Neuron (in vitro differentiated cells): Measurements from ENCODE around the gene NPIPA1.
"Not testable (repeated sequence)": the region's sequence is repeated elsewhere in the genome, so short reads cannot be mapped to it uniquely, and the experiment has no call there.

Source experiments
- H2AFZ ChIP-seq: one replicate; pipeline ENCODE4 v1.6.1; 2013; ENCODE audit warnings: low read depth, mild to moderate bottlenecking, inconsistent platforms, low read length, moderate library complexity
- H3K27me3 ChIP-seq: one replicate; pipeline ENCODE4 v1.6.1; 2013; ENCODE audit warnings: low read length; ENCODE audit not compliant: insufficient read depth
- H3K36me3 ChIP-seq: one replicate; pipeline ENCODE4 v1.6.1; 2013; ENCODE audit warnings: low read length; ENCODE audit not compliant: insufficient read depth
- H3K4me1 ChIP-seq: one replicate; pipeline ENCODE4 v1.6.1; 2013; ENCODE audit warnings: low read length; ENCODE audit not compliant: insufficient read depth
- H3K4me3 ChIP-seq: 2 replicates; pipeline ENCODE4 v1.5.1; 2013; ENCODE audit warnings: mild to moderate bottlenecking, low read length, moderate library complexity
- H3K9me3 ChIP-seq: one replicate; pipeline ENCODE4 v1.6.1; 2013; ENCODE audit warnings: low read length

The NPIPA1 gene

DNA sequence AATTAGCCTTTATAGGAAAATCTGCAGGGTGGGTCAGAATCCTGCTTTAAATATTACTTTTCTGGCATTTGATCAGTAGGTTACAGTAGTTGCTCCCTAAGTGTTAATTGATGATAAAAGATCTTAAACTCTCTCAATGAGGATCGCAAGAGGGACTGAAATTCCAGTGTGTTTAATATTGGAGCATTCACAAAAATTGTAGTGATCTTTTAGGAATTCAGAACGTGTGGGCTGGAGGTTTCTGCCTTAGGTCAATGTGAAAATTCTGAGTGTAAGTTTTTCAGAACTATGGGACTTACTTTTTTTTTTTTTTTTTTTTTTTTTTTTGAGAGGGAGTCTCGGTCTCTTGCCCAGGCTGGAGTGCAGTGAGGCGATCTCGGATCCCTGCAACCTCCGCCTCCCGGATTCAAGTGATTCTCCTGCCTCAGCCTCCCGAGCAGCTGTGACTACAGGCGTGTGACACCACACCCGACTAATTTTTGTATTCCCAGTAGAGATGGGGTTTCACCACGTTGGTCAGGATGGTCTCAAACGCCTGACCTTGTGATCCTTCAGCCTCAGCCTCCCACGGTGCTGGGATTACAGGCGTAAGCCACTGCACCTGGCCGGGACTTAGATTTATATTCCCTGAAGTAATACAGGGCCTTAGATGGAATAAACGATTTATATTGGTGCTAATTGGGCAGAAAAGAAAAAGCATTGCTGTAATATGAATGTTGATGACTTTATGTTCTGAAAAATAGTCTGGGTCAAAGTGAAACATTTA, 39.9 kb downstream of the NPIPA1 start:
- H3K27me3 ChIP-seq, H3K9me3 ChIP-seq, H3K4me3 ChIP-seq, H3K36me3 ChIP-seq, H2AFZ ChIP-seq, H3K4me1 ChIP-seq: not testable (repeated sequence)

GRCh38 chr16:14978281-14978680, 41.0 kb downstream of the NPIPA1 start:
- H2AFZ ChIP-seq, H3K9me3 ChIP-seq, H3K27me3 ChIP-seq, H3K36me3 ChIP-seq, H3K4me3 ChIP-seq, H3K4me1 ChIP-seq: not testable (repeated sequence)

DNA sequence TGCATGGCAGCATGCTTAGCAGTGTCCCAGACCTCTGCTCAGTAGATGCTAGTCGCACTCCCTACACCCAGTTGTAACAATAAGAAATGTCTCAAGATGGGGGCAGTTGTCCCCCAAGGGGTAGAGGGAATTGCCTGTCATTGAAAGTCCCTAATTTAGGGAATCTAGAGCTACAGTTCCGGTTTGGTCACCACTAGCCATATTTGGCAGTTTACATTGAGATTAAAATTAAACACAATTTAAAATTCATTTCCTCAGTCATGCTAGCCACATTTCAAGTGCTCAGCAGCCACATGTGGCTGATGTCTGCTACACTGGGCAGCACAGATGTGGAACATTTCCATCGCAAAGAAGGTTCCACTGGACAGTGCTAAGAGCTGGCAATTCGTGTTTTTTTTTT, 41.7 kb downstream of the NPIPA1 start:
- not testable (repeated sequence) for H3K27me3 ChIP-seq, H3K9me3 ChIP-seq, H3K36me3 ChIP-seq, H3K4me3 ChIP-seq, H3K4me1 ChIP-seq, H2AFZ ChIP-seq

GRCh38 chr16:14981234-14981633, 44.0 kb downstream of the NPIPA1 start:
- H2AFZ ChIP-seq, H3K4me1 ChIP-seq: not testable (repeated sequence)

GRCh38 chr16:14982521-14982920, 45.3 kb downstream of the NPIPA1 start:
- H2AFZ ChIP-seq, H3K4me1 ChIP-seq, H3K27me3 ChIP-seq, H3K36me3 ChIP-seq, H3K4me3 ChIP-seq, H3K9me3 ChIP-seq: not testable (repeated sequence)

More at GRCh38 chr16:14981234-14981633, 44.0 kb downstream of the NPIPA1 start:
- H3K9me3 ChIP-seq, H3K4me3 ChIP-seq, H3K36me3 ChIP-seq, H3K27me3 ChIP-seq: not testable (repeated sequence)

- H3K4me3 ChIP-seq, H3K27me3 ChIP-seq, H3K36me3 ChIP-seq, H2AFZ ChIP-seq, H3K4me1 ChIP-seq: not testable (repeated sequence)
- H3K9me3 ChIP-seq = peaks cover 11% of the 10 kb centered on the region
These were observed 50.8 kb downstream of the NPIPA1 start for GRCh38 chr16:14988092-14988491.

DNA sequence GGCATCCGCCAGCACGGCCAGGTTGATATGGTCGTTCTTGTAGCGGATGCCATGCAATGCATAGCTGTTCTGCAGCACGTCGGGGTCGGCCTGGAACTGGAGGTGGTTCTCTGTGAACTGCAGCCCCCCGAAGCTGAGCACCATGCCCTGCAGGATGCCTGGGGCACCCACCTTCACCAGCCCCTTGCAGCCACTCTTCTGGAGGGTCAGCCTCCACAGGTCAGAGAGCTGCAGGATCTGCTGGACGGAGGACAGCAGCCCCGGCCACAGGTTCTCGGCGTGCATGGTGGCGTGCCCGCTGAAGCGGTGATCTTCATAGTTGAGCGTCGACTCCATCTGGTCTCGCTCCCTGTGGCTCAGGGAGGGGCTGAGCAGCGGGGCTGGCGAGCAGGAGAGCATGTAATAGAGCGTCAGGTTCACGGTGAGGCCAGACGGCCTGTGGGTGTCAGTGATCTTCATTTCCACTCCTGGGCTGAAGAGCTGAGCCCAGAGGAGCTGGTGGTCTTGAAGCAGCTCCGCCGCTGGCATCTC, 51.5 kb downstream of the NPIPA1 start:
- not testable (repeated sequence) for H3K4me1 ChIP-seq, H3K4me3 ChIP-seq, H2AFZ ChIP-seq, H3K36me3 ChIP-seq, H3K27me3 ChIP-seq
- H3K9me3 ChIP-seq = peaks cover 11% of the 10 kb centered on the region

GRCh38 chr16:14989291-14990281, 52.3 kb downstream of the NPIPA1 start:
- not testable (repeated sequence) for H3K4me1 ChIP-seq, H3K4me3 ChIP-seq, H2AFZ ChIP-seq, H3K27me3 ChIP-seq, H3K36me3 ChIP-seq
- H3K9me3 ChIP-seq = peaks cover 11% of the 10 kb centered on the region

DNA sequence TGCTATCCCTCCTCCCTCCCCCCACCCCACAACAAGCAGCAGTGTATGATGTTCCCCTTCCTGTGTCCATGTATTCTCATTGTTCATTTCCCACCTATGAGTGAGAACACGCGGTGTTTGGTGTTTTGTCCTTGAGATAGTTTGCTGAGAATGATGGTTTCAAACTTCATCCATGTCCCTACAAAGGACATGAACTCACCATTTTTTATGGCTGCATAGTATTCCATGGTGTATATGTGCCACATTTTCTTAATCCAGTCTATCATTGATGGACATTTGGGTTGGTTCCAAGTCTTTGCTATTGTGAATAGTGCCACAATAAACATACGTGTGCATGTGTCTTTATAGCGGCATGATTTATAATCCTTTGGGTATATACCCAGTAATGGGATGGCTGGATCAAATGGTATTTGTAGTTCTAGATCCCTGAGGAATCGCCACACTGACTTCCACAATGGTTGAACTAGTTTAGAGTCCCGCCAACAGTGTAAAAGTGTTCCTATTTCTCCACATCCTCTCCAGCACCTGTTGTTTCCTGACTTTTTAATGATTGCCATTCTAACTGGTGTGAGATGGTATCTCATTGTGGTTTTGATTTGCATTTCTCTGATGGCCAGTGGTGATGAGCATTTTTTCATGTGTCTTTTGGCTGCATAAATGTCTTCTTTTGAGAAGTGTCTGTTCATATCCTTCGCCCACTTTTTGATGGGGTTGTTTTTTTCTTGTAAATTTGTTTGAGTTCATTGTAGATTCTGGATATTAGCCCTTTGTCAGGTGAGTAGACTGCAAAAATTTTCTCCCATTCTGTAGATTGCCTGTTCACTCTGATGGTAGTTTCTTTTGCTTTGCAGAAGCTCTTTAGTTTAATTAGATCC, 56.3 kb downstream of the NPIPA1 start:
- peaks cover 10% of the 10 kb centered on the region for H3K9me3 ChIP-seq
- not testable (repeated sequence) for H3K27me3 ChIP-seq, H3K4me3 ChIP-seq, H3K36me3 ChIP-seq, H2AFZ ChIP-seq, H3K4me1 ChIP-seq

DNA sequence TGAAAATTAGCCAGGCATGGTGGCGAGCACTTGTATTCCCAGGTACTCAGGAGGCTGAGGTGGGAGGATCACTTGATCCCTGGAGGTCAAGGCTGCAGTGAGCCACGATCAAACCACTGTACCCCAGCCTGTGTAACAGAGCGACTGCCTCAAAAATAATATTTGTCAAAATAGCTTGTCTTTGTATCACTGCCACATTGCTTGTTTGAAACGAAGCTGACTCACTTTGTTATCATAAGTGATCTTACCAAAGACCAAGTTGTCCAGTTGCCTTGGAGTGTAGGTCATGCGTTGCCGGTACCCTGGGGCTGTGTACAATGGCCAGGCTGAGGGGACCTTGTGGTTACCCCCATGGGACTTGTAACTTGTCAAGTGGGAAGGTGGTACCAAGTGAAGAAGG, 59.5 kb downstream of the NPIPA1 start:
- not testable (repeated sequence) for H3K27me3 ChIP-seq, H3K4me1 ChIP-seq, H3K4me3 ChIP-seq, H2AFZ ChIP-seq, H3K9me3 ChIP-seq, H3K36me3 ChIP-seq

DNA sequence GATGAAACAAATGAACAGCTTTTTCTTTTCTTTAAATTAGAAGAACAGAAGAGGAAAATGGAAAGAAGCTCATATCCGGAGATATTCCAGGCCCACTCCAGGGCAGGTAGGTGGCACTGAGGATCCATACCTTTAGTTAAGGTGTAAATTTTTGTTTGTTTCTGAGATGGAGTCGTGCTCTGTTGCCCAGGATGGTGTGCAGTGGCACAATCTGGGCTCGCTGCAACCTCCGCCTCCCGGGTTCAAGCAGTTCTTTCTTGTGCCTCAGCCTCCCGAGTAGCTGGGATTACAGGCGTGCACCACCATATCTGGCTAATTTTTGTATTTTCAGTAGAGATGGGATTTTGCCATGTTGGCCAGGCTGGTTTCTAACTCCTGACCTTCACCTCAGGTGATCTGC, 61.1 kb downstream of the NPIPA1 start:
- not testable (repeated sequence) for H3K4me1 ChIP-seq, H3K36me3 ChIP-seq, H3K4me3 ChIP-seq, H3K9me3 ChIP-seq, H3K27me3 ChIP-seq, H2AFZ ChIP-seq

DNA sequence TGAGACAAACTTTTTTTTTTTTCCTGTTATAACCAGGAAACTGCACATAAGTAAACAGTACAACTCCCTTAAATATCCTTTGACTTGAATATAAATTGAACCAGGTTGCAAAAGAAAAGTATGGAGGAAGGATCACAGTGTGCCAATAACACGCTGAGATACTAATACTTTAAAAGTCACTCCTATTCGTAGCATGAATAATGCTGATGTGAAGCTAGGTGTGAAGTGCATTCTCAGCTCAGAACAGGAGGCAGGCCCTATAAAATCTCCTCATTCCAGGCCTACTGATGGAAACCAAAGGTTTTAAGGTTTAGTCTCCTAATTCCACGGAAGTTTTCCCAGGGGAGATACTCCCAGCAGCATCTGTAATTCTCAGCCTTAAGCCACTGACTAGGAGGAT, 62.6 kb downstream of the NPIPA1 start:
- H3K27me3 ChIP-seq, H2AFZ ChIP-seq, H3K9me3 ChIP-seq, H3K4me1 ChIP-seq, H3K4me3 ChIP-seq: not testable (repeated sequence)
- peaks cover 13% of the 10 kb centered on the region for H3K36me3 ChIP-seq
